ENCODE measurements around the gene XRCC4.

XRCC4 gene

GRCh38 chr5:83321483-83322055 is 244.2 kb downstream of the XRCC4 start:
- H3K9me3 Mint-ChIP-seq = no peaks in the 10 kb centered on the region
- H3K4me1 Mint-ChIP-seq = no peaks in the 10 kb centered on the region
- ATAC-seq (ENCODE audit: low read depth) (no peak), DNase-seq (ENCODE audit: low spot score in 2 of 2) (no peak)
- no peaks in the 10 kb centered on the region for H3K27me3 Mint-ChIP-seq
- no peak overlapping the region for H3K27ac Mint-ChIP-seq
- peaks cover 3% of the 10 kb centered on the region for H3K36me3 Mint-ChIP-seq
- no peak overlapping the region for H3K4me3 Mint-ChIP-seq

- no peaks in the 10 kb centered on the region for H3K27me3 Mint-ChIP-seq
- peaks cover 3% of the 10 kb centered on the region for H3K36me3 Mint-ChIP-seq
- no peaks in the 10 kb centered on the region for H3K9me3 Mint-ChIP-seq
- no peak overlapping the region for H3K4me3 Mint-ChIP-seq
- DNase-seq (ENCODE audit: low spot score in 2 of 2) = no peak
- no peak for ATAC-seq (ENCODE audit: low read depth)
- no peak overlapping the region for H3K27ac Mint-ChIP-seq
- H3K4me1 Mint-ChIP-seq = no peaks in the 10 kb centered on the region
Measured at GRCh38 chr5:83322273-83322924, 245.1 kb downstream of the XRCC4 start.

GRCh38 chr5:83323557-83324180 is 246.3 kb downstream of the XRCC4 start:
- Mint-ChIP-seq H3K9me3 (no peaks in the 10 kb centered on the region), H3K36me3 (peaks cover 5% of the 10 kb centered on the region), H3K4me3 (no peak overlapping the region), H3K27me3 (no peaks in the 10 kb centered on the region), H3K4me1 (no peaks in the 10 kb centered on the region), H3K27ac (no peak overlapping the region)
- DNase-seq (ENCODE audit: low spot score in 2 of 2) = no peak
- no peak for ATAC-seq (ENCODE audit: low read depth)

- Mint-ChIP-seq H3K9me3 (no peaks in the 10 kb centered on the region), H3K4me1 (no peaks in the 10 kb centered on the region), H3K36me3 (peaks cover 1% of the 10 kb centered on the region), H3K4me3 (no peak overlapping the region), H3K27ac (no peak overlapping the region), H3K27me3 (no peaks in the 10 kb centered on the region)
- no peak for ATAC-seq (ENCODE audit: low read depth)
- no peak for DNase-seq (ENCODE audit: low spot score in 2 of 2)
Measured at GRCh38 chr5:83331842-83332241, 254.5 kb downstream of the XRCC4 start.

GRCh38 chr5:83337453-83338035 is 260.2 kb downstream of the XRCC4 start:
- ATAC-seq (ENCODE audit: low read depth) (no peak), DNase-seq (ENCODE audit: low spot score in 2 of 2) (no peak)
- Mint-ChIP-seq H3K27me3 (no peaks in the 10 kb centered on the region), H3K27ac (no peak overlapping the region), H3K36me3 (no peaks in the 10 kb centered on the region), H3K9me3 (no peaks in the 10 kb centered on the region), H3K4me1 (peaks cover 11% of the 10 kb centered on the region), H3K4me3 (no peak overlapping the region)

GRCh38 chr5:83340511-83340918 is 263.2 kb downstream of the XRCC4 start:
- DNase-seq (ENCODE audit: low spot score in 2 of 2) (no peak), ATAC-seq (ENCODE audit: low read depth) (peak; percentile 39)
- no peaks in the 10 kb centered on the region for H3K9me3 Mint-ChIP-seq
- peak overlapping the region; percentile 48 for H3K27ac Mint-ChIP-seq
- H3K4me3 Mint-ChIP-seq = no peak overlapping the region
- peaks cover 11% of the 10 kb centered on the region for H3K4me1 Mint-ChIP-seq
- H3K27me3 Mint-ChIP-seq = no peaks in the 10 kb centered on the region
- H3K36me3 Mint-ChIP-seq = no peaks in the 10 kb centered on the region

GRCh38 chr5:83341815-83342334 is 264.5 kb downstream of the XRCC4 start:
- H3K27ac Mint-ChIP-seq = no peak overlapping the region
- DNase-seq (ENCODE audit: low spot score in 2 of 2) (no peak), ATAC-seq (ENCODE audit: low read depth) (no peak)
- no peaks in the 10 kb centered on the region for H3K27me3 Mint-ChIP-seq
- no peaks in the 10 kb centered on the region for H3K9me3 Mint-ChIP-seq
- no peaks in the 10 kb centered on the region for H3K36me3 Mint-ChIP-seq
- no peak overlapping the region for H3K4me3 Mint-ChIP-seq
- H3K4me1 Mint-ChIP-seq = peaks cover 11% of the 10 kb centered on the region

- Mint-ChIP-seq H3K36me3 (peaks cover 5% of the 10 kb centered on the region), H3K27ac (no peak overlapping the region), H3K27me3 (no peaks in the 10 kb centered on the region), H3K9me3 (peaks cover 3% of the 10 kb centered on the region), H3K4me1 (peaks cover 11% of the 10 kb centered on the region), H3K4me3 (no peak overlapping the region)
- ATAC-seq (ENCODE audit: low read depth) (no peak), DNase-seq (ENCODE audit: low spot score in 2 of 2) (no peak)
Measured at GRCh38 chr5:83342465-83342864, 265.1 kb downstream of the XRCC4 start.

- no peak for ATAC-seq (ENCODE audit: low read depth)
- peaks cover 5% of the 10 kb centered on the region for H3K9me3 Mint-ChIP-seq
- DNase-seq (ENCODE audit: low spot score in 2 of 2) = no peak
- H3K27ac Mint-ChIP-seq = no peak overlapping the region
- H3K4me1 Mint-ChIP-seq = peaks cover 11% of the 10 kb centered on the region
- H3K36me3 Mint-ChIP-seq = peaks cover 10% of the 10 kb centered on the region
- no peaks in the 10 kb centered on the region for H3K27me3 Mint-ChIP-seq
- H3K4me3 Mint-ChIP-seq = no peak overlapping the region
Measured at GRCh38 chr5:83343299-83343698, 266.0 kb downstream of the XRCC4 start.

GRCh38 chr5:83345423-83345822 is 268.1 kb downstream of the XRCC4 start:
- Mint-ChIP-seq H3K4me1 (peaks cover 4% of the 10 kb centered on the region), H3K4me3 (no peak overlapping the region), H3K36me3 (peaks cover 19% of the 10 kb centered on the region), H3K27me3 (no peaks in the 10 kb centered on the region), H3K27ac (no peak overlapping the region), H3K9me3 (peaks cover 16% of the 10 kb centered on the region)
- DNase-seq (ENCODE audit: low spot score in 2 of 2) = no peak
- no peak for ATAC-seq (ENCODE audit: low read depth)

- H3K4me3 Mint-ChIP-seq = no peak overlapping the region
- H3K36me3 Mint-ChIP-seq = peaks cover 21% of the 10 kb centered on the region
- no peaks in the 10 kb centered on the region for H3K27me3 Mint-ChIP-seq
- no peak for ATAC-seq (ENCODE audit: low read depth)
- DNase-seq (ENCODE audit: low spot score in 2 of 2) = no peak
- H3K4me1 Mint-ChIP-seq = no peaks in the 10 kb centered on the region
- peaks cover 18% of the 10 kb centered on the region for H3K9me3 Mint-ChIP-seq
- H3K27ac Mint-ChIP-seq = no peak overlapping the region
Measured at GRCh38 chr5:83348281-83348780, 271.0 kb downstream of the XRCC4 start.

- no peak overlapping the region for H3K4me3 Mint-ChIP-seq
- H3K27ac Mint-ChIP-seq = no peak overlapping the region
- peaks cover 2% of the 10 kb centered on the region for H3K4me1 Mint-ChIP-seq
- H3K36me3 Mint-ChIP-seq = peaks cover 20% of the 10 kb centered on the region
- no peaks in the 10 kb centered on the region for H3K27me3 Mint-ChIP-seq
- ATAC-seq (ENCODE audit: low read depth) (no peak), DNase-seq (ENCODE audit: low spot score in 2 of 2) (no peak)
- peaks cover 12% of the 10 kb centered on the region for H3K9me3 Mint-ChIP-seq
Measured at GRCh38 chr5:83353231-83353630, 275.9 kb downstream of the XRCC4 start.

- Mint-ChIP-seq H3K9me3 (peaks cover 11% of the 10 kb centered on the region), H3K4me1 (peaks cover 2% of the 10 kb centered on the region), H3K27me3 (no peaks in the 10 kb centered on the region), H3K4me3 (no peak overlapping the region), H3K36me3 (peaks cover 18% of the 10 kb centered on the region), H3K27ac (no peak overlapping the region)
- ATAC-seq (ENCODE audit: low read depth) (no peak), DNase-seq (ENCODE audit: low spot score in 2 of 2) (no peak)
Measured at GRCh38 chr5:83353774-83354173, 276.4 kb downstream of the XRCC4 start.

- H3K4me1 Mint-ChIP-seq = peaks cover 2% of the 10 kb centered on the region
- H3K27me3 Mint-ChIP-seq = no peaks in the 10 kb centered on the region
- H3K27ac Mint-ChIP-seq = no peak overlapping the region
- H3K36me3 Mint-ChIP-seq = peaks cover 12% of the 10 kb centered on the region
- H3K4me3 Mint-ChIP-seq = no peak overlapping the region
- no peak for DNase-seq (ENCODE audit: low spot score in 2 of 2)
- ATAC-seq (ENCODE audit: low read depth) = no peak
- peaks cover 5% of the 10 kb centered on the region for H3K9me3 Mint-ChIP-seq
Measured at GRCh38 chr5:83354958-83355357, 277.6 kb downstream of the XRCC4 start.

Data from memory B cell (primary cell).